ENCODE results near the gene FAR2.
"Not testable (repeated sequence)": the region's sequence is repeated elsewhere in the genome, so short reads cannot be mapped to it uniquely, and the experiment has no call there.

FAR2 gene

GRCh38 chr12:29148911-29149690, at the start of gene FAR2:
TSS of gene FAR2 (plus strand) at chr12:29149278. CDS start at chr12:29270450, 121,172 bp downstream.
- no peak for DNase-seq (ENCODE audit: low read depth in 2 of 2)

GRCh38 chr12:29102741-29103140, 46.3 kb upstream of the FAR2 start:
- DNase-seq (ENCODE audit: low read depth in 2 of 2), result no peak

GRCh38 chr12:29103539-29103974, 45.5 kb upstream of the FAR2 start:
- DNase-seq (ENCODE audit: low read depth in 2 of 2), result no peak

- DNase-seq (ENCODE audit: low read depth in 2 of 2), result no peak
Measured at GRCh38 chr12:29104516-29104915, 44.6 kb upstream of the FAR2 start.

- DNase-seq (ENCODE audit: low read depth in 2 of 2), result no peak
Measured at GRCh38 chr12:29110506-29111442, 38.3 kb upstream of the FAR2 start.

GRCh38 chr12:29113101-29113500, 36.0 kb upstream of the FAR2 start:
- DNase-seq (ENCODE audit: low read depth in 2 of 2), result no peak

- DNase-seq (ENCODE audit: low read depth in 2 of 2), result no peak
Measured at GRCh38 chr12:29116414-29116813, 32.7 kb upstream of the FAR2 start.

- DNase-seq (ENCODE audit: low read depth in 2 of 2), result peak; percentile 38 to 39
Measured at GRCh38 chr12:29131539-29131938, 17.5 kb upstream of the FAR2 start.

GRCh38 chr12:29132316-29132715, 16.8 kb upstream of the FAR2 start:
- no peak for DNase-seq (ENCODE audit: low read depth in 2 of 2)

- no peak for DNase-seq (ENCODE audit: low read depth in 2 of 2)
Measured at GRCh38 chr12:29133181-29133580, 15.9 kb upstream of the FAR2 start.

- DNase-seq (ENCODE audit: low read depth in 2 of 2), result no peak
Measured at GRCh38 chr12:29133680-29134079, 15.4 kb upstream of the FAR2 start.

GRCh38 chr12:29138256-29138655, 10.8 kb upstream of the FAR2 start:
- not testable (repeated sequence) for DNase-seq (ENCODE audit: low read depth in 2 of 2)

GRCh38 chr12:29138855-29139254, 10.2 kb upstream of the FAR2 start:
- not testable (repeated sequence) for DNase-seq (ENCODE audit: low read depth in 2 of 2)

- no peak for DNase-seq (ENCODE audit: low read depth in 2 of 2)
Measured at GRCh38 chr12:29145372-29146170, 3.5 kb upstream of the FAR2 start.

GRCh38 chr12:29146196-29146595, 2.9 kb upstream of the FAR2 start:
- no peak for DNase-seq (ENCODE audit: low read depth in 2 of 2)

GRCh38 chr12:29147731-29148595, 1.1 kb upstream of the FAR2 start:
- no peak for DNase-seq (ENCODE audit: low read depth in 2 of 2)

- no peak for DNase-seq (ENCODE audit: low read depth in 2 of 2)
Measured at GRCh38 chr12:29148596-29148910, 525 bp upstream of the FAR2 start.

- DNase-seq (ENCODE audit: low read depth in 2 of 2), result no peak
Measured at GRCh38 chr12:29149691-29150281, 708 bp downstream of the FAR2 start.

GRCh38 chr12:29150462-29150861, 1.4 kb downstream of the FAR2 start:
- no peak for DNase-seq (ENCODE audit: low read depth in 2 of 2)

GRCh38 chr12:29152223-29152868, 3.3 kb downstream of the FAR2 start:
- no peak for DNase-seq (ENCODE audit: low read depth in 2 of 2)
